Measurements from ENCODE around the gene TLCD3A.

- TF ChIP-seq CTCF (IDR thresholded peaks at IDR 0.05) (no peak), POLR2AphosphoS5 (IDR thresholded peaks at IDR 0.05) (no peak)
Observed at GRCh38 chr17:708132-708531, 24.3 kb upstream of the TLCD3A start.
